ENCODE measurements around the gene SCT.

GRCh38 chr11:625636-626268, 1.2 kb downstream of the SCT start:
- TF ChIP-seq CTCF (IDR thresholded peaks at IDR 0.05; ENCODE audit: poor library complexity, severe bottlenecking) (no peak), EZH2 (IDR thresholded peaks at IDR 0.05; ENCODE audit: borderline replicate concordance, insufficient read depth, low read length, poor library complexity, severe bottlenecking) (no peak), EP300 (conservative IDR thresholded peaks at IDR 0.05; ENCODE audit: poor library complexity, severe bottlenecking) (no peak), POLR2AphosphoS5 (IDR thresholded peaks at IDR 0.05) (no peak), TAF1 (IDR thresholded peaks at IDR 0.05; ENCODE audit: low read depth) (no peak), RAD21 (conservative IDR thresholded peaks at IDR 0.05) (no peak), MXI1 (conservative IDR thresholded peaks at IDR 0.05; ENCODE audit: poor library complexity, severe bottlenecking) (no peak)

All from neural cell (in vitro differentiated cells).